ENCODE measurements around the gene COG5.
A peak's percentile ranks its signal among the peaks of the same experiment; 100 is the strongest.
"Not testable (repeated sequence)": the region's sequence is repeated elsewhere in the genome, so short reads cannot be mapped to it uniquely, and the experiment has no call there.

Gene COG5

GRCh38 chr7:107258737-107259136 is 305.0 kb downstream of the COG5 start:
- no peak for DNase-seq

- no peak for DNase-seq
Measured at GRCh38 chr7:107255602-107256001, 308.1 kb downstream of the COG5 start.

GRCh38 chr7:107254398-107254985 is 309.2 kb downstream of the COG5 start:
- DNase-seq = no peak

- no peak for DNase-seq
Measured at GRCh38 chr7:107253599-107253998, 310.1 kb downstream of the COG5 start.

- DNase-seq = no peak
Measured at GRCh38 chr7:107251963-107252362, 311.8 kb downstream of the COG5 start.

- DNase-seq = no peak
Measured at GRCh38 chr7:107248551-107249316, 315.0 kb downstream of the COG5 start.

GRCh38 chr7:107246836-107247235 is 316.9 kb downstream of the COG5 start:
- DNase-seq = not testable (repeated sequence)

GRCh38 chr7:107244613-107245012 is 319.1 kb downstream of the COG5 start:
- no peak for DNase-seq

GRCh38 chr7:107242267-107242666 is 321.5 kb downstream of the COG5 start:
- DNase-seq = no peak

- no peak for DNase-seq
Measured at GRCh38 chr7:107237451-107237850, 326.3 kb downstream of the COG5 start.

GRCh38 chr7:107236862-107237261 is 326.9 kb downstream of the COG5 start:
- peak; percentile 4 for DNase-seq

GRCh38 chr7:107234436-107234835 is 329.3 kb downstream of the COG5 start:
- DNase-seq = no peak

GRCh38 chr7:107233981-107234380 is 329.7 kb downstream of the COG5 start:
- no peak for DNase-seq

- DNase-seq = no peak
Measured at GRCh38 chr7:107233174-107233573, 330.5 kb downstream of the COG5 start.

GRCh38 chr7:107232568-107233090 is 331.1 kb downstream of the COG5 start:
- peak; percentile 57 for DNase-seq

- peak; percentile 40 for DNase-seq
Measured at GRCh38 chr7:107230334-107230733, 333.4 kb downstream of the COG5 start.

GRCh38 chr7:107228291-107228690 is 335.4 kb downstream of the COG5 start:
- DNase-seq = no peak

- no peak for DNase-seq
Measured at GRCh38 chr7:107224374-107225223, 339.1 kb downstream of the COG5 start.

- DNase-seq = not testable (repeated sequence)
Measured at GRCh38 chr7:107220806-107221205, 342.9 kb downstream of the COG5 start.

GRCh38 chr7:107220356-107220755 is 343.4 kb downstream of the COG5 start:
- DNase-seq = no peak

- DNase-seq = no peak
Measured at GRCh38 chr7:107219563-107220244, 344.0 kb downstream of the COG5 start.

GRCh38 chr7:107213945-107214344 is 349.8 kb downstream of the COG5 start:
- no peak for DNase-seq
